ENCODE measurements around the gene NRG4. TPM values are rescaled to one million over a fixed set of nuclear protein-coding genes. Genes with fewer than 3 reads are reported as not detected.

The NRG4 gene
- total and polyA plus RNA-seq, 12 donors = 1.5 to 16.9 (median 3.8) TPM

DNA sequence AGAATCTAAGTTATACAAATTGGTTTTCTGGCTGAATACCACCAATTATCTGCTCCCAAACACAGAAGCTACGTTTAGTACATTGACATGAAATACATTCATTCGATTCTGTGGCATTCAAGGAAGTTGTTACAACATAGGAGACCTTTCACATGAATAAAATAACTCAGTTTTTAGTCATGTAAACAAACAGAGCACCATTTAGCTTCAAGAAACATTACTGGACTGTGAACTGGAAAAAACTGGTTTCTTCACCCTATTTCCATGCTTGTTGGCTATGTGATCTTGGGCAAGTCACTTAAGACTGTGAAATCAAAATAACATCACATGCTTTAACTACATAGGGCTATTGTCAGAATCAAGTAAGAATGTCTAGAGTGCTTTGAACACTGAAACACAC, 46.2 kb downstream of the NRG4 start:
- TF ChIP-seq POLR2A (IDR thresholded peaks at IDR 0.05) (no peak), CTCF (IDR thresholded peaks at IDR 0.05) (no peak)
- WGBS, 4 donors = 57 to 67% (median 60%) methylated on average over 2 of the region's 2 CpGs

DNA sequence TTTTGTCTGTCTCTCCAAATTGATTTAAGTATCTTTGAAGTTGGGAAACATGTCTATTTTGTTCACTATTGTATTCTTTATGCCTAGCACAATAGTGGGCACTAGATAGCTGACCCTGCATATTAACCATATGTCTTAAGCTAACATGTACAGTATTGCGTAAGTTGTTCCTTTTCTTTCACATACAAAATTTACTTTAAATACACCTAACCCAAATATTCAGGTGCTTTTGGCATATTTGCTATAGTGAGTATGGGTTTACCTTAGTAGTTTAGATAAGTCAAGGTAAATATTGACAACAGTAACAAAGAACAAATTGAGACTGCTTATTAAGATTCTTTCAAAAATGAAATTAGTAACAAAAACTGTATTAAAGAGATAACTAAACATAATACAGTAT, 50.9 kb downstream of the NRG4 start:
- H3K27ac ChIP-seq = no peak overlapping the region
- DNase-seq = no peak
- intact Hi-C loops (cut with DNase I) = no loop called here

More for the DNA sequence above, 46.2 kb downstream of the NRG4 start:
- Histone ChIP-seq H3K4me1 (replicated peaks in 1 of 2) (no peaks in the 10 kb centered on the region), H3K27me3 (no peaks in the 10 kb centered on the region), H3K4me3 (no peak overlapping the region), H3K9me3 (replicated peaks in 1 of 3) (no peaks in the 10 kb centered on the region), H3K36me3 (replicated peaks in 1 of 2) (no peaks in the 10 kb centered on the region), H3K27ac (no peak overlapping the region)
- DNase-seq = no peak
- intact Hi-C loops (cut with DNase I) = no loop called here

DNA sequence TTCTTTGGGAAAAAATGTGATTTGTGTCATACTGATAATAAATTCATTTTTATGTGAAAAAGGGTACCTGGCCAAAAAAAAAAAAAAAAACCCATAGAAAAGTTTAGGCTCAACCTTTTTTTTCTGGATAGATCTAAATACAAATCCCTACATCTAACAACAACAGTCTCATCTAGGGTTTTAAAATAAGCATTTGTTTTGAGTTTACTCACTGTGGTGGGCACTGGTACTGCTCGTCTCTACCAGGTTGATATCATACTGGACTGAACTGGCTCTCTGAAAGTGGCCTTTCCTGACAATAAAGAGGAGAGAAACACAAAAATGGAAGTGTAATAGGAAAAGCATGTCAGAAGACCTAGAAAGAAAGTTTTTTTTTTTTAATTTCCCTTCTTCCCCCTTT, 56.5 kb downstream of the NRG4 start:
- intact Hi-C loops (cut with DNase I) = no loop called here
- no peak overlapping the region for H3K4me3 ChIP-seq
- no peaks in the 10 kb centered on the region for H3K4me1 ChIP-seq (replicated peaks in 1 of 2)
- H3K27me3 ChIP-seq = no peaks in the 10 kb centered on the region
- WGBS, 4 donors = 71 to 90% (median 82%) methylated on average over 1 of the region's 1 CpG
- no peaks in the 10 kb centered on the region for H3K9me3 ChIP-seq (replicated peaks in 1 of 3)
- H3K27ac ChIP-seq = no peak overlapping the region
- TF ChIP-seq POLR2A (IDR thresholded peaks at IDR 0.05) = no peak
- TF ChIP-seq CTCF (IDR thresholded peaks at IDR 0.05) = no peak
- DNase-seq = no peak
- no peaks in the 10 kb centered on the region for H3K36me3 ChIP-seq (replicated peaks in 1 of 2)

More for the DNA sequence above, 50.9 kb downstream of the NRG4 start:
- no peak for TF ChIP-seq POLR2A (IDR thresholded peaks at IDR 0.05)
- Histone ChIP-seq H3K9me3 (replicated peaks in 1 of 3) (no peaks in the 10 kb centered on the region), H3K4me1 (replicated peaks in 1 of 2) (no peaks in the 10 kb centered on the region), H3K27me3 (no peaks in the 10 kb centered on the region), H3K4me3 (no peak overlapping the region), H3K36me3 (replicated peaks in 1 of 2) (no peaks in the 10 kb centered on the region)
- 89 to 100% (median 95%) methylated on average over 1 of the region's 1 CpG for WGBS, 4 donors

DNA sequence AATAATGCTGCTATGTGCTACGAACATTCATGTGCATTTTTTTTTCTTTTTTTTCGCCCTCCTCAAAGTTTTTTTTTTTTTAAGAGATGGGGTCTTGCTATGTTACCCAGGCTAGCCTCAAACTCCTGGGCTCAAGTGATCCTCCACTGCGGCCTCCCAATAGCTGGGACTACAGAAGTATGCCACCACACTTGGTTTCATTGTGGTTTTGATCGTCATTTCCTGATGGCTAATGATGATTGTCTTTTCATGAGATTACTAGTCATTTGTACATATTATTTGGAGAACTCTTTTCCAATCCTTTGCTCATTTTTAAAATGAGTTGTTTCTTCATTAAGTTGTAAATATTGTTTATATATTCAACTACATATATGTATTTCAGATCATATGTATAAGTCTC, 59.7 kb downstream of the NRG4 start:
- no peaks in the 10 kb centered on the region for H3K36me3 ChIP-seq (replicated peaks in 1 of 2)
- DNase-seq = no peak
- WGBS, 4 donors = 87 to 96% (median 90%) methylated on average over 4 of the region's 4 CpGs
- no peaks in the 10 kb centered on the region for H3K4me1 ChIP-seq (replicated peaks in 1 of 2)
- no peak overlapping the region for H3K27ac ChIP-seq
- H3K9me3 ChIP-seq (replicated peaks in 1 of 3) = no peaks in the 10 kb centered on the region
- no peak overlapping the region for H3K4me3 ChIP-seq
- no peak for TF ChIP-seq POLR2A (IDR thresholded peaks at IDR 0.05)
- no peak for TF ChIP-seq CTCF (IDR thresholded peaks at IDR 0.05)
- H3K27me3 ChIP-seq = no peaks in the 10 kb centered on the region
- intact Hi-C loops (cut with DNase I) = no loop called here

DNA sequence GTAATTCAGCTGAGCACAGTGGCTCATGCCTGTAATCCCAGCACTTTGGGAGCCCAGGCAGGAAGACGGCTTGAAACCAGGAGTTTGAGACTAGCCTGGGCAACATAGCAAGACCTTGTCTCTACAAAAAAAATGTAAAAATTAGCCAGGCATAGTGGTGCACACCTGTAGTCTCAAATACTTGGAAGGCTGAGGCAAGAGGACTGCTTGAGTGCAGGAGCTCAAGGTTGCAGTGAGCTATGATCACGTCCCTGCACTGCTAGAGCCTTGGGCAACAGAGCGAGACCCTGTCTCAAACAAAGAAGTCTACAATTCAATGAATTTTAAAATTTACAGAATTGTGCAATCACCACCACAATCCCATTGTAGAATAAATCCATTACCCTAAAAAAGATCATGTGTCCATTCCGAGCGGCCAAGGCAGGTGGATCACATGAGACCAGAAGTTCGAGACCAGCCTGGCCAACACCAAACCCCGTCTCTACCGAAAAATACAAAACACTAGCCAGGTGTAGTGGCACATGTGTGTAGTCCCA, 63.4 kb downstream of the NRG4 start:
- 78 to 82% (median 80%) methylated on average over 8 of the region's 8 CpGs for WGBS, 4 donors
- H3K27me3 ChIP-seq = no peaks in the 10 kb centered on the region
- no peaks in the 10 kb centered on the region for H3K9me3 ChIP-seq (replicated peaks in 1 of 3)
- H3K4me3 ChIP-seq = no peak overlapping the region
- DNase-seq = no peak
- no peaks in the 10 kb centered on the region for H3K4me1 ChIP-seq (replicated peaks in 1 of 2)
- no peaks in the 10 kb centered on the region for H3K36me3 ChIP-seq (replicated peaks in 1 of 2)
- intact Hi-C loops (cut with DNase I) = no loop called here
- TF ChIP-seq POLR2A (IDR thresholded peaks at IDR 0.05) (no peak), CTCF (IDR thresholded peaks at IDR 0.05) (no peak)
- no peak overlapping the region for H3K27ac ChIP-seq

All from adrenal gland (tissue), 12 donors.